ENCODE results near the gene PIGT. TPM values are rescaled to one million over a fixed set of nuclear protein-coding genes. Genes with fewer than 3 reads are reported as not detected.
A peak's percentile ranks its signal among the peaks of the same experiment; 100 is the strongest.
"Not testable (repeated sequence)": the region's sequence is repeated elsewhere in the genome, so short reads cannot be mapped to it uniquely, and the experiment has no call there.

PIGT gene

GRCh38 chr20:45470262-45470931 lies 54.5 kb downstream of the PIGT start:
- Histone ChIP-seq H3K4me3 (ENCODE audit: low read length) (peak overlapping the region; percentile 42), H3K27me3 (ENCODE audit: control insufficient read depth, insufficient read depth, low read length) (peaks cover 66% of the 10 kb centered on the region)

DNA sequence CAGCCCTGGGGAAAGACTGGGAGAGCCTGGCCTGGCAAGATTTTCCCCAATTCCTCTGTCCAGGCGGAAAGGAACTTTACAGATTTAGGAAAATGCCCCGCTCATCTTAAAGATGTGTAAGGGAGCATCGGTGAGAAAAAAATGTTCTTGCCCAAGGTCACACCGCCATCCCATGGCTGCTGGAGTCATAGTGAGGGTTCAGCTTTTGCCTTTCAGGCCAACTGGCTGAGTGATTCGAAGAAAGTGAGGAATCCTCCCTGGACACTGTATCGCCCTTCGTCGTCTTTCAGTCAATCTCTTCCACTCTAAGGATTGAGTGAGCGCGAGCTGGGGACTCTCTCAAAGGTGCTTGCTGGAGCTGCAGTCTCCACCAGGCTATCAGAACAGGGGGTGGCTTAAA lies 55.0 kb downstream of the PIGT start:
- H3K4me1 ChIP-seq (ENCODE audit: control insufficient read depth, insufficient read depth, low read length): no peaks in the 10 kb centered on the region
- H3K4me3 ChIP-seq (ENCODE audit: low read length): peak overlapping the region; percentile 42
- H3K4me2 ChIP-seq (ENCODE audit: low read length): peak overlapping the region; percentile 74
- H3K9ac ChIP-seq (ENCODE audit: low read depth, low read length): no peak overlapping the region
- peaks cover 61% of the 10 kb centered on the region for H3K27me3 ChIP-seq (ENCODE audit: control insufficient read depth, insufficient read depth, low read length)
- no peaks in the 10 kb centered on the region for H3K36me3 ChIP-seq (ENCODE audit: insufficient read depth, low read length)
- no peaks in the 10 kb centered on the region for H3K9me3 ChIP-seq (replicated peaks; ENCODE audit: low read length)

More at GRCh38 chr20:45470262-45470931, 54.5 kb downstream of the PIGT start:
- no peaks in the 10 kb centered on the region for H3K4me1 ChIP-seq (ENCODE audit: control insufficient read depth, insufficient read depth, low read length)
- no peaks in the 10 kb centered on the region for H3K36me3 ChIP-seq (ENCODE audit: insufficient read depth, low read length)
- H3K9me3 ChIP-seq (replicated peaks; ENCODE audit: low read length): no peaks in the 10 kb centered on the region
- no peak overlapping the region for H3K9ac ChIP-seq (ENCODE audit: low read depth, low read length)
- H3K4me2 ChIP-seq (ENCODE audit: low read length): peak overlapping the region; percentile 74

- not testable (repeated sequence) for H3K36me3 ChIP-seq (ENCODE audit: insufficient read depth, low read length); H3K9ac ChIP-seq (ENCODE audit: low read depth, low read length); H3K9me3 ChIP-seq (replicated peaks; ENCODE audit: low read length); H3K4me3 ChIP-seq (ENCODE audit: low read length); H3K4me2 ChIP-seq (ENCODE audit: low read length); H3K4me1 ChIP-seq (ENCODE audit: control insufficient read depth, insufficient read depth, low read length)
- H3K27me3 ChIP-seq (ENCODE audit: control insufficient read depth, insufficient read depth, low read length): peaks cover 50% of the 10 kb centered on the region
These were observed 56.3 kb downstream of the PIGT start for GRCh38 chr20:45472286-45472685.

Small RNAs within 50 kb of the gene (small RNA-seq; reads per million reads assigned to genes)
- not detected for gene MIR6812

Data from skeletal muscle satellite cell (primary cell).